GM21825 (cell line): ENCODE measurements around the gene MBOAT2.
"Not testable (repeated sequence)": the region's sequence is repeated elsewhere in the genome, so short reads cannot be mapped to it uniquely, and the experiment has no call there.

ENCODE experiments used
- ATAC-seq: cut with Tn5 transposase; IDR thresholded peaks from one replicate; pipeline ENCODE4 v1.9.1; 2021; ENCODE audit warnings: mild to moderate bottlenecking, moderate library complexity; ENCODE audit not compliant: unreplicated experiment

The MBOAT2 gene

GRCh38 chr2:9003616-9004337 is at the start of gene MBOAT2:
MBOAT2 (minus strand) TSS chr2:9003684; CDS start chr2:9003614, 70 bp downstream.
- peak; percentile 89 for ATAC-seq

DNA sequence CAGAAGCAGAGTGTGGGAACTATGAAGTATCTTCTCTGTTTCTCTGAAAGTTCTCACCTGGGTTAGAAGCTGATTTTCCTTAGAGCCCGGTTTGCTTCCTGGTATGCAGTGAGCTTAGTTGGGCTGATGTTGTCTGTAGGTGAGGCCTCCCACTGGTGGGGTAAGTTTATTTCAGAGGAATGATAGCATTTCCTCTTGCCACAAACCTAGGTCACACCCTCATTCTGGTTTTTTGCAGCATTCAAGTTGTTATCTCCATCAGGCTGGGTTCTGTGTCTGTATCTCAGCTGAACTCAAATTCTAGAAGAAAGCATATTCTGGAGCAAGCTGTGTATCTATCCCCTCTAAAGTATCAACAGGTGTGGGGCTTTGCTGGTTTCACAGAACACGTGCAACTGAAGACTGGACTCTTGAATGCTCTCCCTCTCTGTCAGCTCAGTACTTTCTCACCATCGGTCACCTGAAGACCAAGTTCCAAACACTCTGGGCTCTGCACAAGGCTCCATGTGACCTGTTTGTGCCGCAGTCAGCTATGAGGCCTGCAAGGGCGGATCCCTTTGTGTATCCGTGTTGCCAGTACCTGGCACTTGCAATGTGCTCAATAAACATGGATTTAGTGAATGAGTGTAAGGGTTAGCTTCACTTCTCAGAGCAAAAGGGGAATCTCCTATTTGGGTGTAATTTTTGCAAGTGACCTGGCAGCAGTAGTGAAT is 49.5 kb upstream of the MBOAT2 start:
- ATAC-seq = no peak

GRCh38 chr2:9051451-9051850 is 48.0 kb upstream of the MBOAT2 start:
- ATAC-seq = not testable (repeated sequence)

DNA sequence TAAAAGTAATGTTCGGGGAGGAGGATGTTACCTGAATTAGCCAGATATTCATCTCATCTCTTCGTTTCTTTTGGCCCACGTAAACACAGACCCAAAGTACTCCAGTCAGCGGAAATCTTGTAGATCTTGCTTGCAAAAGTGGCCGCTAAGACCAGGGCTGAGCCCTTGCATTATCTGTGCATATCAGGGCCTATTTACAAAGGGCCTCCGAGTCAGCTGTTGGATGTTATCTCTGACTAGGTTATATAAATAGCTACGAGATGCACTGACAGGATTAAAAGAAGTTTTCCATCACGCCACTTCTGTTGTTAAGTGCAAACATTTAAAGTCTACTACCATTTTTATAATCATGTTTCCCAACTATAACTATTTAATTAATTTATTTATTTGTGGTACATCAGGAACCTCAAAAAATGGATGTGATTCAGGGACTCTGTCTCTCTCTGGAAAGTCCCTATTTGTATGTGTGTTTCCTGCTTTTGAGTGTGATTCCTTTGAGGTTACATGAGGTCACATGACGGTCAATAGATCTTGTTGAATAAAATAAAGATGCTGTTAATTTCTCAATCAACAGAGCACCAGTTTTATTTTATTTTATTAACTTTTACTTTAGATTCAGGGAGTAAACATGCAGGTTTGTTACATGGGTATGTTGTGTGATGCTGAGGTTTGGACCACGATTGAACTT is 46.8 kb upstream of the MBOAT2 start:
- ATAC-seq = no peak

- no peak for ATAC-seq
Observed at GRCh38 chr2:9045595-9045994, 42.1 kb upstream of the MBOAT2 start.

DNA sequence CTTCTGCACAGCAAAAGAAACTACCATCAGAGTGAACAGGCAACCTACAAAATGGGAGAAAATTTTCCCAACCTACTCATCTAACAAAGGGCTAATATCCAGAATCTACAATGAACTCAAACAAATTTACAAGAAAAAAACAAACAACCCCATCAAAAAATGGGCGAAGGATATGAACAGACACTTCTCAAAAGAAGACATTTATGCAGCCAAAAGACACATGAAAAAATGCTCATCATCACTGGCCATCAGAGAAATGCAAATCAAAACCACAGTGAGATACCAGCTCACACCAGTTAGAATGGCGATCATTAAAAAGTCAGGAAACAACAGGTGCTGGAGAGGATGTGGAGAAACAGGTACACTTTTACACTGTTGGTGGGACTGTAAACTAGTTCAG is 40.0 kb upstream of the MBOAT2 start:
- not testable (repeated sequence) for ATAC-seq

DNA sequence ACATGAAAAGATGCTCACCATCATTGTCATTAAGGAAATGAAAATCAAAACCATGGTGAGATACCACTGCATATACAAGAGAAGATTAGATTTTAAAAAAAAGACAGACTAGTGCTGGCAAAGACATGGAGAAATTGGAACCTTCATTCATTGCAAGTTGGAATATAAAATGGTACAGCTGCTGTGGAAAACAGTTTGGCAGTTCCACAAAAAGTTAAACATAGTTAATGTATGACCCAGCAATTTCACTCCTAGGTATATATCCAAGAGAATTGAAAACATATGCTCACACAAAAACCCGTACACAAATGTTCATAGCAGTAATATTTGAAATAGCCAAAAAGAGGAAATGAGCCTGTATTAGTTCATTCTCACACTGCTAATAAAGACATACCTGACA is 33.7 kb upstream of the MBOAT2 start:
- ATAC-seq = no peak

- ATAC-seq = no peak
Observed at GRCh38 chr2:9033385-9034168, 30.1 kb upstream of the MBOAT2 start.

DNA sequence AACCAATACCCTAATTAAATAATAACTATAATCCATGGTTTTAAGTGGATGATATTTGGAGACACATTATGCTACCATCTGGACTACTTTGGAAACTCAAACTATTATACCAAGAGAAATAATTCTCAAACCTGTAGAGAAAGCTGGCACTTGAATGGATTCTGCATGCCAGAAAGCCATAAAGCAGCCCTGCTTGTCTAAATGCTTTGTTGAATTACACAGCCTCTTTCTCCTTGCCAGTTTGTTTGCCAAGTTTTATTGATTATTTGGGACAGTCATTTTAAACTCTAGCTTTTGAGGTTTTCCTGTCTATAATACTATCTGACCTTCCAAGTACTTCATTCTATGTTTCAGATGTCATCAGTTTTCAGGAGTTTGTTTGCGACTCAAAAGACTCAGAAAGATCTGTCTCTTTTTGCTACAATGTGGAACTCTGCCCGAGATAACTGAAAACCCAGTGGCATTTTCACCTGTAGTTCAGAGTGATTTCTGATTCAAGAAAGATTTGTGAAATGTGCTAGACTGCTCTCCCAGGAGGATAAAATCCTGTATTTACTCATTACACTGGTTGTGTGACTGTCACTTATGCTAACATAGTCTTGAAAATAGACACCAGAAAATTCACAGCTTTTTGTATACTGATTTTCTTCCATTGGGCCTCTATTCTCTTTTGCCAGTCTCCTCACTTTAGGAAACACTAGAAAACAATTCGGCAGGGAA is 29.2 kb upstream of the MBOAT2 start:
- ATAC-seq = no peak

DNA sequence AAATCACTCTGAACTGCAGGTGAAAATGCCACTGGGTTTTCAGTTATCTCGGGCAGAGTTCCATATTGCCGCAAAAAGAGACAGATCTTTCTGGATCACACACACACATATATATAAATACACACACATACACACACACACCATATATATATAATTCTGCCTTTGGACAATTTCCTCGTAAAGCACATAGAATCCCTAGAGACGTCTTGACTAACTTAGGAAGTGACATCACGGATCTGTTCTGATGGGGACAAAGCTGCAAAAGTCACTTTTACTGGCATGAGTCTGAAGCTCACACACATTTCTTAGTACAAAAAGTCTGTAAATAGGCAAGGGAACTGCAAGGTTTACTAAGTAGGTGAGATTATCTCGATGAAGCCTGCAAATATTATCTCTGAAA is 28.6 kb upstream of the MBOAT2 start:
- no peak for ATAC-seq

- ATAC-seq = no peak
Observed at GRCh38 chr2:9031246-9031645, 27.8 kb upstream of the MBOAT2 start.

DNA sequence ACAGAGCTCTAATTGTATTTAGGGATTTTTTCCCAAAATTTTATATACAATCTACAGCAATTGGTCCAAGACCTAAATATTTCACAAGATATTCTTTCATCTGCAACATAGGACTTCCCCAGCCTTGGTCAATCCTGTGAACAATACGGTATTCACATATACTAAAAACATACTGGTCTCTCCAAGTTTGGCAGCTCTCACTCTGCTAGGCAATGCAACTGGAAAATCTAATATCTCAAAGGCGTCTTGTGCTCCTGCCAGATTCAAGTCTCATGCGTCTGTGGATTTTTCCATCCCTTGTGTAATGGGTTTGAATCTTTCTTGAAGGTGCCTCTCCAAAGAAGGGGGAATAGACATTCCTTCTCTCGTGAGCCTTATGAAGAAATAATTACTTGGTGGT is 27.4 kb upstream of the MBOAT2 start:
- ATAC-seq = no peak

GRCh38 chr2:9030190-9030589 is 26.7 kb upstream of the MBOAT2 start:
- no peak for ATAC-seq

DNA sequence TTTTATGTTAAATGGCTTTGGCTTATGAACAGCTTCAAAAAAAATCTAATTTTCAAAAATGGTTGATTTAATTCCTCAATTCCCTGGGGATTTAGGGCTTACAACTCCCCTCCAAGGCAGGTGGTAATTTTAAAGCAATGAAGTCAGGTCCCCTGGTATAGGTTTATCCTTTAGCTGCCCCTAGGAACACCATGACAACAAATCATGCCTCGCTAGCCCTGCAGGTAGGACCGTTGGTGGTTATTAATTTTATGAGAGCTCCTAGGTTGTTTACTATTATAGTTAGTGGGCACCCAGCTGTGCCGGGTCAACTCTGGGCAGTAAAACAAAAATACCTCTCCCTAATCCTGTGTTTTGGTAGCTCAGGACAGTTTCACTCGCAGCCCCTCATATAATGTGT is 26.2 kb upstream of the MBOAT2 start:
- no peak for ATAC-seq

DNA sequence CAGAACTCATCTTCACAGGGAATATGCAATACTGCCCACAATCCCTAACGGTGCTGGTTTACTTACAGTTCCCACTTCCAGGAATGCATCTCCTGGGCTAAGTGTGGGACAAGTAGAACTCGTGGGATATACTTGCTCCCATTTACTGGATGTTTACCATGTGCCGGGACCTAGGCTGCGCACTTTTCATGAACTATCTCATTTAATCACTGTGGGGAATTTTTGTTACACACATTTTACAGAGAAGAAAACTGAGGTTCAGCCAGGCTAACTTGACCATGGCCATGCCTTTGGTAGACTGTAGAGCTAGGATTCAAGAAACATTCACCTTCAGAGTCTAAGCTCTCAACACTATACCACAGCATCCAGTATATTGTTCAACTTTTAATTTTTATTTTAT is 24.4 kb upstream of the MBOAT2 start:
- ATAC-seq = no peak

- ATAC-seq = no peak
Observed at GRCh38 chr2:9025746-9026145, 22.3 kb upstream of the MBOAT2 start.

- ATAC-seq = no peak
Observed at GRCh38 chr2:9024575-9024974, 21.1 kb upstream of the MBOAT2 start.

DNA sequence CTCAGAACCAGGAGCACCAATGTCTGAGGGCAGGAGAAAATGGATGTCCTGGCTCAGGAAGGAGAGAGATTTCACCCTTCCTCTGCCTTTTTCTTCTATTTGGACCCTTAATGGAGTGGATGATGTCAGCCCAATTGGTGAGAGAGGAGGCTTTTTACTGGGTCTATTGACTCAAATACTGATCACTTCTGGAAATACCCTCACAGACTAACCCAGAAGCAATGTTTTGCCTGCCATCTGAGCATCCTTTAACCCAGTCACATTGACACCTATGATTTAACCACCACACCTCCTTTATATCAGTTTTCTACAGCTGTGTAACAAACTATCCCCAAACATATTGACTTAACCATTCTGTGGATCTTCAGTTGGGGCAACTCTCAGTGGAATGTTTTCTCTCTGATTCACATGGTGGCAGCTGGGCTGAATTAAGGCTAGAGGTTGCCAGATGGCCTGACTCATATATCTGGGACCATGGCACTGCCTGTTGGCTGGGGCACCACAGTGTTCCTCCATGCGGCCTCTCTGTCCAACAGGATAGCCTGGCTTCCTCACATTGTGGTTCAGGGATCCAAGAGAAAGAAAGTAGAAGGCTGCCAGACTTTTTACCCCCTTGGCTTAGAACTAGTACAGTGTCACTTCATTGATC is 18.2 kb upstream of the MBOAT2 start:
- ATAC-seq = no peak

DNA sequence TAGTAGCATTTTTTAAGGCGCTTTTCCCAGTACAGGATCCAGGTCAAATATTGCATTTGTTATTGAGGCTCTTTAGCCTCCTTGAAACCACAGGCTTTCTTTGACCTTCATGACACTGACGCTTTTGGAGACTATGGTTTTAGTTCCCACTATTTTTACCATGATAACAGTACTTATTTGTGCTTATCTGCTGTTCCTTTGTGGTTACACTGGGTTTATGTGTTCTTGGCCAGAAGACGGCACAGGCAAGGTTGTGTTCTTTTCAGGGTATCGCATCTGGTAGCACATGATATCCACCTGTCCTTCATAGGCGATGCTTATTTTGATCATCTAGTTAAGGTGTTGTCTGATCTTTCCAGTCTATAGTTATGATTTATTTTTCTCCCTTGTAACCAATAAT is 16.8 kb upstream of the MBOAT2 start:
- no peak for ATAC-seq

DNA sequence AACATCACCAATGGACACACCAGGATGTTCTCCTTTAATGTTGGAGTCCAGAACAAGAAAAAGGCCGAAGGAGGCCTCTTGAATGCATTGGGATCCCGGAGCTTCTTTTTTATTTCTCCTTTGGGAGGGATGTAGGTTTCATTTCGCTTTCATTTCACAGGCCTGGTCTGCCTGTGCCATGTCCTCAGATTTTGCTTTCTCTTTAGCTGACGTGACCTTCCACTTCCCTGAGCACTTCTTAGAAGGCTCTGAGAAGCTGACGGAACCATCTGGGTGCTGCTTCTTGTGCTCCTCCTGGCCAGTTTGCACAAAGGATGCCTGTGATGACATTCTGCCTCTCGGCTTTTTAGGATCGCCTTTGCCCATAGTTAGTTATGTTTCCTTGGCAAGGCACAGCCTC is 15.1 kb upstream of the MBOAT2 start:
- ATAC-seq = no peak
